Type B pancreatic cell (in vitro differentiated cells): Measurements from ENCODE around the gene PTOV1. TPM values are rescaled to one million over a fixed set of nuclear protein-coding genes. Genes with fewer than 3 reads are reported as not detected.
A peak's percentile ranks its signal among the peaks of the same experiment; 100 is the strongest.

Experiments used
- DNase-seq: peaks from one replicate; pipeline ENCODE4 v3.0.0; 2021; ENCODE audit warnings: mixed read lengths; ENCODE audit not compliant: unreplicated experiment; ENCODE audit errors: extremely low spot score
- H3K27ac Mint-ChIP-seq: 2 replicates; pipeline ENCODE4 v1.8.0; 2021; ENCODE audit warnings: mild to moderate bottlenecking, mixed read lengths
- H3K27me3 Mint-ChIP-seq: 2 replicates; pipeline ENCODE4 v1.8.0; 2021; ENCODE audit warnings: mixed read lengths
- H3K36me3 Mint-ChIP-seq: 2 replicates; pipeline ENCODE4 v1.8.0; 2021; ENCODE audit warnings: mixed read lengths
- H3K4me1 Mint-ChIP-seq: one replicate; pipeline ENCODE4 v1.8.0; 2021; ENCODE audit warnings: mixed read lengths; ENCODE audit not compliant: unreplicated experiment
- H3K4me3 Mint-ChIP-seq: 2 replicates; pipeline ENCODE4 v1.8.0; 2021; ENCODE audit warnings: mild to moderate bottlenecking, mixed read lengths
- H3K9me3 Mint-ChIP-seq: 2 replicates; pipeline ENCODE4 v1.8.0; 2021; ENCODE audit warnings: mixed read lengths
- total RNA-seq: library from RNA; stranded (reverse); gene quantifications from 2 replicates; pipeline ENCODE4 v1.2.1, GENCODE V29; 2021; ENCODE audit warnings: low replicate concordance
- TF ChIP-seq, protein P1 (sequence below): fragments of 200-600 bp; sonication (generic); conservative IDR thresholded peaks from 2 replicates; pipeline ENCODE4 v1.5.0; 2021; ENCODE audit warnings: antibody characterized with exemption, mild to moderate bottlenecking

PTOV1 gene
- total RNA-seq, 1 donor from 2014 or later = 388 TPM

DNA sequence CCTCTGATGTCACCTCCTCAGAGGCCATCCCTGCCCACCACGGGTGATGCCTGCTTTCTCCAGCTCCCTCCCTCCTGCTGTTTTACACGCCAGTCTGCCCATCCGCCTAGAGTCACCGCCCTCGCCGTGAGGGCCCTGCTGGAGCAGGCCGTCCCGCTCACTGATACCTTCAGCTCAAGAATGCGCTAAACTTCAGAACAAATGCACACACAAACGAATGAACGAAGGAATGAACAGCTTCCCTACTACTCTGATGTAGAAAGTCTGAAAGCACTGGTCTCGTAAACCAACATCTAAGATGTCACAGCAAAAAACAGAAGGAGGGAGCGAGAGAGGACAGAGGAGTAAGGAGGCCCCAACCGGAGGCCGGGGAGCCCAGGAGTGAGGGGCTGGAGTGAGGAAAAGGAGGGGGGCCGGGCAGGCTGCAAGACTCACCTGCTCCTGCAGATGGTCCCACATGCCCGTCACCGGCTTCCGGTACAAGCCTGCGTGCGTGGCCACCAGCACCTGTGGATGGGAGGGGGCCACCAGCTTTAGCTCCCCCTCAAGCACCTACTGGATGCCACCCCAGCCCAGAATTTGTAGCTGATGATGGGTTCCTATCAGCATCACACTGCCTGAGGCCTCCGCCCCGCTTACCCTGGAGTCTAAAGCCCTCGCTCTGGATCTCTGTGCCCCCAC is 12.4 kb downstream of the PTOV1 start:
- Mint-ChIP-seq H3K27ac (peak overlapping the region; percentile 53), H3K4me1 (peaks cover 27% of the 10 kb centered on the region), H3K9me3 (no peaks in the 10 kb centered on the region), H3K4me3 (peak overlapping the region; percentile 29), H3K27me3 (no peaks in the 10 kb centered on the region), H3K36me3 (peaks cover 11% of the 10 kb centered on the region)
- TF ChIP-seq, protein P1, sequence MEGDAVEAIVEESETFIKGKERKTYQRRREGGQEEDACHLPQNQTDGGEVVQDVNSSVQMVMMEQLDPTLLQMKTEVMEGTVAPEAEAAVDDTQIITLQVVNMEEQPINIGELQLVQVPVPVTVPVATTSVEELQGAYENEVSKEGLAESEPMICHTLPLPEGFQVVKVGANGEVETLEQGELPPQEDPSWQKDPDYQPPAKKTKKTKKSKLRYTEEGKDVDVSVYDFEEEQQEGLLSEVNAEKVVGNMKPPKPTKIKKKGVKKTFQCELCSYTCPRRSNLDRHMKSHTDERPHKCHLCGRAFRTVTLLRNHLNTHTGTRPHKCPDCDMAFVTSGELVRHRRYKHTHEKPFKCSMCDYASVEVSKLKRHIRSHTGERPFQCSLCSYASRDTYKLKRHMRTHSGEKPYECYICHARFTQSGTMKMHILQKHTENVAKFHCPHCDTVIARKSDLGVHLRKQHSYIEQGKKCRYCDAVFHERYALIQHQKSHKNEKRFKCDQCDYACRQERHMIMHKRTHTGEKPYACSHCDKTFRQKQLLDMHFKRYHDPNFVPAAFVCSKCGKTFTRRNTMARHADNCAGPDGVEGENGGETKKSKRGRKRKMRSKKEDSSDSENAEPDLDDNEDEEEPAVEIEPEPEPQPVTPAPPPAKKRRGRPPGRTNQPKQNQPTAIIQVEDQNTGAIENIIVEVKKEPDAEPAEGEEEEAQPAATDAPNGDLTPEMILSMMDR = no peak
- no peak for DNase-seq

DNA sequence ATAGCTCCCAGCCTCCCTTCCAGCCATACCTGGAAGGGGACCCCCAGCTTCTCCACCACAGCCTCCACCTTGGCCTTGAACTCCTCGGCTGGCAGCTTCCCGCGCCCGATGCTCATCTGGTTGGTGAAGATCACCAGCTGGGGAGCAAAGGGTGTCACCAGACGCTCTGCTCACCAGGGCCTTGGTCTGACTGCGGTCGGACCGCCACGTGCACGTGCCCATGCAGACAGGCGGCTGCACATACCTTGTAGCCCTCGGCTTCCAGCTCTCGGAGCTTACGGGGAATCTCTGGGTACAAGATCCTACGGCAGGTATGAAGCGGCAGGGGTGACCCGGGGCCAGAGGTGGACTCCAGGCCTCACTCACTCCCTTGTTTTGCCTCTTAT is 13.0 kb downstream of the PTOV1 start:
- peaks cover 27% of the 10 kb centered on the region for H3K4me1 Mint-ChIP-seq
- peaks cover 9% of the 10 kb centered on the region for H3K36me3 Mint-ChIP-seq
- H3K4me3 Mint-ChIP-seq = peak overlapping the region; percentile 31
- TF ChIP-seq, protein P1 = no peak
- DNase-seq = no peak
- H3K27me3 Mint-ChIP-seq = no peaks in the 10 kb centered on the region
- no peak overlapping the region for H3K27ac Mint-ChIP-seq
- no peaks in the 10 kb centered on the region for H3K9me3 Mint-ChIP-seq

DNA sequence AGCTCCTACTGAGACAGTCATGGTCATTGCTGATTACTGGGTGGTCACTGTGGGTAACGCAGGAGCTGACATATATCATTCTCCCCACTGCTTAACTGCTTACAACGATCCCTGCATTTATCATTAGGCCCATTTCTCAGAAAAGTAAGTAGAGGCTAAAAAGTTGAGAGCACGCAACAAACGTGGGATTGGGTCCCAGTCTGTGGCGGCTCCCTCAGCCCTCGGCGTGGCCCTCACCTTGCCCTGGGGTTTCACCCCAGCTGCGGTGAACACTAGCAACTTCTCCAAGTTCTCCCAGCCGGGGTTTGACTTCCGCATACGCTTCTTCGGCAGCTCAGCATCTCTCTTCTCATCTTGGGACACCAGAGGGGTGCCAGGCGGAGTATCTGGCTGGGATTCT is 13.9 kb downstream of the PTOV1 start:
- Mint-ChIP-seq H3K4me3 (no peak overlapping the region), H3K4me1 (peaks cover 27% of the 10 kb centered on the region), H3K27ac (peak overlapping the region; percentile 62), H3K27me3 (no peaks in the 10 kb centered on the region), H3K36me3 (peaks cover 7% of the 10 kb centered on the region), H3K9me3 (no peaks in the 10 kb centered on the region)
- TF ChIP-seq, protein P1 = no peak
- DNase-seq = no peak

DNA sequence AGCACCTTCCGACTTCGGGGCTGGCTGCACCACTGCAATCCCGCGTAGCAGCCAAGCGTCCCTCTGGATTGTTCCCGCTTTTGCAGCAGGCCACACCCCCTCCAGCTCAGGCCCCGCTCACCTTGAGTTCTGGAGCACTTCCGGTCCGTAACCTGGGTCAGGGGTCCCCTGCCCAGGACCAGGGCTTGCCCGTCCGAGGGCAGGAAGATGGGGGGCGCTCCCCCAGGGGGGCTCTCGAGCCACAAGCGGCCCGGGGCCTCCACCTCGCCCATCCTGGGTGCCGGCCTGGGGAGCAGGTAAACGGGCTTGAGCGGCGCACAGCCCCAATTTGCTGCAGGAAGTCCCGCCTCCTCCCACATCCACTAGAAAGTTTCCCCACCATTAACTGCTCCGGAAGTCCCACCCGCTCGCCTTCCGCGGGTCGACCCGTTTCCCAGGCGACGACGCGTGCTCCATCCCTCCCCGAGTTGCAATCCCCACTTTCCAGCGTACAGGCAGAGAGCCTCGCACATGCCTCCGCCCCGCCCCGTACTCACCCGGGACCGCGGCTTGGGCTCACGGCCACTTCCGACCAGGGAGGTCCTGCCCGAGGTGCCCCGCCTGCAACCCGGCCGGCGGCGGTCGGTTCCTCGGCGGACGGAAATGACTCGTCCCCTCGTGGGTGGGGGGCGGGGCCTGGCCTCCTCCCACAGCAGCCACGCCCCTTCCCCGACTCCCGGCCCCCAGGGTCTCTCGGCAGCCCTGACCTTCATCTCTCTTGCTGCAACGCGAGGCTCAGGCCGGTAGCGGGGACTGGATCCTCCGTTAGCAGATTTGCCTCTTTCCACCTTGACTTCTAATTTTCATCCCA is 16.2 kb downstream of the PTOV1 start, which contains the start of gene PNKP:
Gene PNKP (minus strand): TSS at position 644 of the 850 bp plus-strand sequence. CDS start 372 bp downstream, at position 272.
- H3K4me1 Mint-ChIP-seq = peaks cover 22% of the 10 kb centered on the region
- H3K4me3 Mint-ChIP-seq = no peak within 1 kb of the TSS

DNA sequence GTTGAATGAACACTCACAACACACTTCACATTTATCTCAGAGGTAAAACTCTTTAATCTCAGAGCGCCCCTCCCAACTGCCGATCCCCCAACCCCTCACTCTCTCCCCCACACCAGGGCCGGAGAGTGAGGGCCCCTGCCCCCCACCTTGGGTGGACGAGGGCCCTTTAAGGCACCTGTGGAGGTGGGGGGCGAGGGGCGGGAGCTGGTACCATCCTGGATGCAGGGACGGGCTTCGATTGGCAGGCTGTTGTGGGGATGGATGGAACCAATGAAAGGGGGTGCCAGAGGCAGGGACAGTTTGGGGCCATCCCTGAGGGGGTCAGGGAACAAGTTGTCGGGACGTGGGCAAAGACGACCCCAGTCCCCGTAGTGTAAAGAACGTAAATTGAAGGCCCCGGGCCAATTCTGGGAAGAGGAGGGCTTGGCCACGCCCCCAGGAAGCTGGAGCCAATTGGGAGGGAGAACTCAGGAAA is 18.1 kb downstream of the PTOV1 start:
- TF ChIP-seq, protein P1 = no peak
- Mint-ChIP-seq H3K9me3 (no peaks in the 10 kb centered on the region), H3K4me3 (no peak overlapping the region), H3K27me3 (no peaks in the 10 kb centered on the region), H3K27ac (no peak overlapping the region), H3K4me1 (peaks cover 18% of the 10 kb centered on the region), H3K36me3 (peaks cover 7% of the 10 kb centered on the region)
- DNase-seq = no peak

More for the DNA sequence above, 16.2 kb downstream of the PTOV1 start, which contains the start of gene PNKP:
- Mint-ChIP-seq H3K27me3 (no peaks in the 10 kb centered on the region), H3K27ac (no peak within 1 kb of the TSS), H3K9me3 (no peaks in the 10 kb centered on the region), H3K36me3 (peaks cover 10% of the 10 kb centered on the region)
- TF ChIP-seq, protein P1 = no peak
- DNase-seq = peak; percentile 93
